NOMO-1 treated with dmso at 0.1 percent for 144 hours (cell line): ENCODE measurements around the gene PBX3.
A peak's percentile ranks its signal among the peaks of the same experiment; 100 is the strongest.

Experiments used
- DNase-seq: peaks from one replicate; lab custom pipeline; 2025; ENCODE audit not compliant: unreplicated experiment; lab: John Stamatoyannopoulos, UW

PBX3 gene

DNA sequence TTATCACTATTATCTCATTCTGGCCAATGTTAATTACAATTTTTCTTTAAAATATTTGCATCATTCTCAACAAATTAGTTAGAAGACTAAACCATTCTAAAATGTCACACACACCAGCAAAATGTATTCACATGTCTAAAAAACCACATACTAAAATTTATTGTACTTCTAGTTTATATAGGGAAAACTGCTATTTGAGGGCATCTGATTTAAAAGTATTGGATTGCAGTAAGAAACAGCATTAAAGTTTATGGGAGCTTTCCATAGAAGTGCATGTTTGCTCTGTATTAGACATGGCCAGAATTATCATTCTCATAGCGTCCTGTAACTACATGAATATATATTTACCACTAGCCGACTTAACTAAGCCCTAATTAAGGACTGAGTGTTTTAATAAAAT, 150.3 kb downstream of the PBX3 start:
- no peak for DNase-seq

DNA sequence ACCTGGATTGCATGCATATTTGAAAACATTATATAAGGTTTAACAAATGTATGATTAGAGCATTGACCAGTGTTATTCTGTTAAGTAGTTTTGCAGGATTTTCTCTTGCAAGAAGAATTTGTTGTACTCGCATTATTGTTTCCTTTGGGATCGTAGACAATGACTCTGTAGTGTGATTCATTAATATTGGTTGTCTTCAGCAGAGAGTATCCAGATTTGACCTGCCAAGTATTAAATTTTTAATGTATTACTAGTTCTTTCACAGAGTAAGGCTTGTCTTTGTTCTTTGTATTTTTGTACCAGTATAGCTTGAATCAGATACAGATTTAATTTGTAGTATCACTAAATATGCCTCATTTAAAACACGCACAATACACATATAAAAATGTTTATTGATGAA, 155.0 kb downstream of the PBX3 start:
- no peak for DNase-seq

DNA sequence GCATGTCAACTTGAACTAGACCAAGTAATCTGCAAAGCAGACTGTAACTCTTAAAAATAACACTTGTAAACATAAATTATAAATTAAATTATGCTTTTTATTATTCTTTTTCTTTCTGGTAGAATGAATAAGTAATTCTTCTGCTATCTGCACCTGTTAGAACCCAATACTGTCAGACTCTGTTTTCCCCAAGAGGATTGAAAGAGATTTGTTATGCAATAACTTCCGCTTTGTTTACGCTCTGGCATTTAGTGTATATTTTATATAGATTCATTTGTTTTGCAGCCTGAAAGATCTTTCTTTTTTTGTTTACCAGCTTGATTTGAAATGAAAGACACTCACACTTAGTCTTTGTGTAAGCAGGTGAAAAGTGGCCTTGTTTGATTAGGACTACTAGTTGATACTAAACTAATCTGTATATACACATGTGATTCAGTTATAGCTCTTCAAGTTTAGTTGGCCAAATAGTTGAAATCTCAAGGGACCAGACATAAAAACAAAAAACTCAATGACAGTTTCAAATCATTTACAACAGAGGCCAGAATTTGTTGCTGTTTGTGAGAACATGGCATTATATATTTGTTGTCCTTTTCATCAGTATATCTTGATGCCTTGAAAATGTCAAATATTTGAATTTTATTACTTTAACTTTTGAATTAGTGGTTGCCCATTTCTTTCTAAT, 155.8 kb downstream of the PBX3 start:
- DNase-seq, result no peak

DNA sequence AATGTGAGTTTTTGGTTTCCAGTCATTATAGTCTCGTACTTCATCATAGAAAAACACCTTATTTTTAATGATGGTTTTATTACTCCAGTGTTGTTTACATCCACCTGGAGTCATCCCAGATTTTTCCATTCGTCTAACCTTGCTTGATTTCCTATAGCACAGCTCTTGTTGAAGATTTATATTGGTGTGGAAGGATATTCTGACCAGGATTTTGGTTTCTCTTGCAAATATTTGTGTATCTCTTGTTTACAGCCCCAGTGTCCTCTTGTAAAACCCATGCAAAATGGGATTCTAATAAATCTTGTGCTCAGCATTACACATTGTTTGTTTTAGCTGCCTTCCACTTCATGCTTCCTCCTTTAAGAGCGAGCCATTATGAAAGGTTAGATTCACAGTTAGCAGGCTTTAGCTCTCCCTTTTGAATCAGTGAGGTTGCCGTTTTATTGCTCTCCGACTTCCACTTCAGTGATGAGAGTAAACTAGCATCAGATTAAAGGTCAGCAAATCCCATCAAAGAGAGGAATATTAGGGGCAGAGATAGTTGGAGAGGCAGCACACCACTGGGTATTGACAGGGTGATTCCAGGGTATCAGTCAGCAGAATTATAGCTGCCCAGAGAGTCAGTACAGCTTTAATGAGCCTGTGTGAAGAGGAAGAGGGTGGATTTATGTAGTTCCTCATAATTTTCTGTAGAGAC, 157.1 kb downstream of the PBX3 start:
- DNase-seq, result peak; percentile 83

DNA sequence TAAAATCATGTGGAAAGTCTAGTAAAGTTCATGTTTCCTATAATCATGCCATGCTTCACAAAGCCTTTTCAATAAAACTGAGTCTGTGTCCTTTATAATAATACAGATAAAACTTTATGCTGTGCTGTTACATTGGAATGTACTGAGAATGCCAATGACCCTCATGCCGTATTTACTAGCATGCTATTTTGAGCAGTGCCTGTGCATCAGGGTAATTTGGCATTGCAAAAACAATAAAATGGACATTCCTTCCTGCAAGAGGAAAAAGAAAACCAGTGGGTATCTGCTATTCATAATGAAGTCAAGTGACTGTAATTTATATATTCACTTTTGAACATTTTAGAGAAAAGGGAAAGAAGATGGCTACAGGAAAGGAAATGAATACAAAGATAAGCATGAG, 159.0 kb downstream of the PBX3 start:
- DNase-seq, result no peak

DNA sequence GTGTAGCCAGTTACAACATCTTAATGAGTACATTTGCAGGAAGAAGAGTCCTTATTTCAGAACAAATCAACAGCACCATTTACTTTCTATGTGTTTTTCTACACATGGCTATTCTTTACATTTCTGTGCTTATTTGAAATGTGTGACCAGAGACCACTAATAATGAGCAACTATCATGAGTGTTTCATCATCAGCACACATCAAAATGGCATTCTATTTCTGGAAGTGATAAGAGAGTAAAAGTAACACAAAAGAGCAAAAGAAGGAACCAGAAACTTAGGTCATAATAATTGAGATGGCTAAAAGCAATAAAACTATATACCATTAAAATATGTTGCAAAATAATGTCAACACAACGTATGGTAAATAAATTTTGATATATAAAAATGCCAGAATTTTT, 159.7 kb downstream of the PBX3 start:
- peak; percentile 30 for DNase-seq

DNA sequence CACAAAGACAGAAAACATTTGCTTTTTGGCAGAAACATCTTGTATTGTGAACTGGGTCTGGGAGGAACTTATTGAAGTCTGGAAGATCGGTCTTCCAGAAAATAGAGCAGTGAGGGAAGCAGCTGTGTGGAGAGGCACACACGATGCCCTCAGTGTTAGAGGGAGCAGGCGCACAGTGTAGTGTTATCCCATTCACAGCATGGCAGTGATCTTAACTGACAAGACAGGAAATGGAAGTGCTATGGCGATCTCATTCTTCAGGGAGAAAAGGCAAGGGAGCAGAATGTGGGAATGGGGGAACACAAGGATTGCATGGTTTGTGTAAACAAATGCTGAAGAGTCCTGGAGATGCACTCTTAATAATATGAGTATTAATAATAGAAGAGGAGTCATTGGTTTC, 161.0 kb downstream of the PBX3 start:
- no peak for DNase-seq

DNA sequence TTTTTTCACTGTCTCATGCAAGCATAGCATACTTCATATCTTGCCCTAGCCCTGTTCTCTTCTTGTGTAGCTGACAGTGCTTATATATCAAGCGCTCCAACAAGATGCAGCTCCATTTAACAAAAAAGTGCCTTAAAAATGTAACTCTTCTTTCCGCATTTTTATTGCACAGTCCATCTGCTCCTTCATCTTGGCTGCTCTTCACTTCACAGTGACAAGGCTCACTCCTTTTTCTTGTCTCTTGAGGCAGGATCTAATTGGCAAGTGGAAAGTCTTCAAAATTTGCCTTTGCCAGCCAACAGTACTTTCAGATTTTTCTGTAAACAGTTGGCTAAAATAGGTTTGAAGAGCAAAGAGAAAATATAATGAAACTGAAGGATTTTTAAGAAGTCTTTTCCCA, 161.8 kb downstream of the PBX3 start:
- DNase-seq, result no peak

DNA sequence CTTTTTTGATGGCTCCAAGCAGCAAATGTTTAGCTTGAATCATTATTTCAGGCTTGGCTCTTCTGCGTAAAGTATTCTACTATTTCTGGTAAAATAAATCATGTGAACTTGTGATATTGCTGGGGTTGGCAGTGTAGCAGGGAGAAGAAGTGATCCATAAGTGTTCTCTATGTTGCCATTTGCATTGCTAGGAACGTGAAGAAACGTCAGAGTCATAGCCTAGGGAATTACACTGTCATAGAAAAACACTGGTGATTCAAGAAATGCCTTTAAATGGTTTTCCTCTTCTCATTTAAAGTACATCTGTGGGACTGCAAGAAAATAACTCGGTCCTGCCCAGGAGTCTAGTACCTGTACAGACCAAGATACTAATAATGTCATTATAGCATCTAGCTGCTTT, 162.3 kb downstream of the PBX3 start:
- no peak for DNase-seq

DNA sequence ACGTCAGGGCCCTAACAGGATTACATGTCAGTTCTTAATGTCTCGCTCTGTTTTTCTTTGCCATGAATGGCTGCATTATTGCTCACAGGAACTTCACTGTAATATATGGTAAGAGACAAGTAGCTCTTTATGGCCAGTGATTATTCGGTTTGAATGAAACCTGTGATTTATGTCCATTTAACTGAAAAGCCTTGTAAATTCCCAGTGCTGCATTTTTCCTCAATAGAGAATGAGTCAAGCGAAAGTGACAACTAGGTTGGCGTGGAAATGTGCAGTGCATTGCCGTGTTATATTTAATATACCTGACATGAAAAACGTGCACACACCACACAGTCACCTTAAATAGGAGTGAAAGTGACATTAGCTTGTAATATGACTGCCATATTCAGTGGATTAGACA, 163.1 kb downstream of the PBX3 start:
- no peak for DNase-seq

DNA sequence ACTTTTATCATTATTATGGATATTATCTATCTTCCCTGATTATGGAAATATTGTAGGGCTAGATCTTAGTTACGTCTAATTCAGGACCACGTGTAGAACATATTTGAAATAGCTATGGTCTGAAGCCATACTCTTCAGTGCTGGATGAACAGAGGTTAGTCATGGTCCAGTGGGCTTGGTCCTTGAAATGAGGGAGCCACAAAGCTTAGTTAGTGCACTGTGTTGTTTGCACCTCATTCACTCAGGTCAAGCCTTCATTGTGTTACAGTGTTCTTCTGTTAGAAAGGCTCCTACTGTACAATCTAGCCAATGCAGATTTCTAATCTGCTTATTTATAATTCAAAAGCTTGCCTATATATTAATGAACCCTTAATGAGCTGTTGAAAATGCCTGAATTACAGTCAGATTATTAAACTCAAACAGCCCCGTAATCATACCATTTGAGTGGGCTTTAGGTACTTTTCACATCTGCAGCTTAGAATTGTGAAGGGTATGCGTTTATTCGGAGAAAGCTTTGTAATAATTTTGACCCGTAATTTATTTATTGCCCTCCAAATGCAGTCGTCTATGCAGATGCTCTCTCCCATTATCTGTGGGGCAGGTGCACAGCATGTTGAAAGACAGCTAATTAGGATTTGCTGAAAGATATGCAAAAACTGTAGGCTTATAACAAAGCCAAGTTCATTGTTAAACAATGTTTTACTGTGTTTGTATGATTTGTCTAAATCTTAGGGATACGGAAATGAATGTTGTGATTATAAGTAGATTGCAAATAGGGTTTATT, 164.9 kb downstream of the PBX3 start:
- DNase-seq, result no peak

DNA sequence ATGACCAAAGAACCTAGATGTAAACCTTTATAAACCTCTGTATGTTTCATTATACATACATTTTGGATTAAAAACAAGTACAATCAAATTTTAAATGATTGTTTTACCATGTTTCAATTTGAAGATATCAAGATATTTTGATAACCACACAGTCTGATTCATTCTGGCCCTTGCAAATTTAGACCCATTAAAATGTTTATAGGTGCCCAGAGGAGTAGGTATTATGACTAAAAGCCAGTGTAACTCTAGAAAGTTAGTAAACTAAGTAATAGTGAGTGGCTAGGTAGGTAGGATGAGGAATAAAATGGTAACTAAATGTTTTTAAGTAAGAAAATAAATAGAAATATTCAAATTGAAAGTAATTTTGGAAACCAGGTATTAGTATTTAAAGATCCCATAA, 165.5 kb downstream of the PBX3 start:
- DNase-seq, result no peak

DNA sequence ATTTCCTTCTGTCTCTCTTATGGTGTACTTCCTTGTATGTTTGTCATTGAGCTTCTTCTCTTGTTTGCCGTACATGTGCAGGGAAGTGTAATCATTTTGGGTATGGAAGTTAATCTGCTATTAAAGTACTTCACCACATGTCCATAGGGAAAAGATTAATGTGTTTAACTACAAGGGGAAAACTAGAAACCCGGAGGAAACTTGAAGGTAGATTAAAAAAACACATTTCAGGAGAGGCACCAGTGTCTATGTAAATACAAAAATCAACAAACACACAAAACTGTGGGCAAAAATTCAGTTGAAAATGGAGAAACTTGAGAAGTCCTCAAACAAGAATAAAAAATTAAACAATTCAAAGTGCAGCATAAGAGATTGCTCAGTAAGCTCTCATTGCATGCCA, 166.4 kb downstream of the PBX3 start:
- no peak for DNase-seq

DNA sequence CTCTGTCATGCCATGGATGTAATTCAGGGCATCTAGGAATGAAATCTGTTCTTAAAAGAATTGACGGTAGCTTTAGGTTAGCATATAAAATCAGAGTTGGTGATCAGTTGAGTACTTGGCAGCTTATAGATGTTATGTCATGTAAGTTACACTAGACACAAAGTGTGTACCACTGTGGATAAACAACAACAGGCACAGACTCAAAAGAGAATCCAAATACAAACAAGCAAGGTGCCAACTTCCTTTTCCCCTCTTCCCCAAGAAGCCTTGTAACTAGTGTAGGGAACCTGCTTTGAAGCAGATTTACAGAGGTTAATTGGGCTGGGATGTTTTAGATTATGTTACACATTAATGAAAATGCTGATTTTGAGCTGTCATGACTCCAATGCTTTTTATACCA, 167.2 kb downstream of the PBX3 start:
- DNase-seq, result no peak

DNA sequence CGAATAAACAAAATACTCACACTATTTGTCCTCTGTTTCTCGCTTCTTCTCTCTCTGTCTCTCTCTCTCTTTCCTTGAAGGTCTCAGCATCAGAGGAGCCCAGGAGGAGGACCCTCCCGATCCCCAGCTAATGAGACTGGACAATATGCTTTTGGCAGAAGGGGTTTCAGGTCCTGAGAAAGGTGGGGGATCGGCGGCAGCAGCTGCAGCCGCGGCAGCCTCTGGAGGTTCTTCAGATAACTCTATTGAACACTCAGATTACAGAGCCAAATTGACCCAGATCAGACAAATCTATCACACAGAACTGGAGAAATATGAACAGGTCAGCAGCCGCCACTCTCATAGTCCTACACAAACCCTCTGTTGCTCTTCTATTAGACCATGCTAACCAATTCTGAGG, 168.4 kb downstream of the PBX3 start:
- no peak for DNase-seq

DNA sequence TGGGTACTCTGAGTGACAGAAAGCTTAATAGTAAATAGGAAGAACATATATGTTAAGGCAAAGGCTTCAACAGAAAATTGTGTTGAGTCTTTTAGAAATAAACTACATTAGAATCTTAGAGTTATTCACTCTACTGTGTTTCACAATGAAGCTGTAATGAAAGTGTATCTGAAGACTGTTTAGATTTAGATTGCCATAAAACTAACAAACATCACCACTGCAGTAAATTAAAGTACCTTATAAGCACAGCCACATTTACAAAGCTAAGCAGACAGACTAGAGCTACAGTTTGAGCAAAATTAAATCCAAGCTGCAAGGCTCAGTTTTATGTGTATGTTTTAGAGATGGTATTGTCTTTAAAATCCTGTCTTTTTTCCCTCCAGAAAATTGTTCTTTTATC, 172.4 kb downstream of the PBX3 start:
- DNase-seq, result no peak

DNA sequence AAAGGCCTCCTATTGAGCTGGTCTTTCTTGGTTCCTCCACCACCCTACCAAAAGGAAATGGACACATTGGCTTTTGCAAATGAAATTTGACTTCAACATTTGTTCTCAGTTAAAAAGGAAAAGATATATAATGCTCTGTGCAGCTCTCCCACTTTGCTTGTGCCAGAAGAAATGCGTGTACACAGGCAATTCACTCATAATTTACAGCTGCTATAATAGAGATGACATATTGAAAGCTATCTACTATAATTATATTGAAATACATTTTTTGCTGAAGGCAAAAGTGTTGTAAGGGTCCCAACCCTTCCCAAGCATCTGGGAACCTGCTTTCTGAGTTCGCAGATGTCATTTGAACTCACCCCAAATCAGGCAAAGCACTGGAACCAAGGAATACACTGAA, 173.2 kb downstream of the PBX3 start:
- no peak for DNase-seq

DNA sequence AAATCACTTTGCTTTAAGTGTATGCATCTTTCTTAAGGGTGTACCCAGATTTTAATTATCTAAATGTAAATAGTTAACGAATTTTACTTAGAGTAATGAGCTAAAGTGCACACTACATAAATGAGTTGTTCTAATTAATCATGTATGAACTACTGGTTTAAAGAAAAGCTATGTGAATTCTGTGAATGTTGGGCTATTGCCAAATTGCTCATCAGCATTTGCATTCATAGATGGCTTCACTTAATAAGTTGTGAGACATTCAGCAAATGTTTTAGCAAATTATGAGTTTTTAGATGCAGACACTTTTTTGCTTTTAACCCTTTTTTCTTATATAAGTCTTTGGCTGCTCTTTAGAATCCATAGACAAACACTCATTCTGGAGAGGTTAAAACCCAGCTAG, 175.7 kb downstream of the PBX3 start:
- no peak for DNase-seq

DNA sequence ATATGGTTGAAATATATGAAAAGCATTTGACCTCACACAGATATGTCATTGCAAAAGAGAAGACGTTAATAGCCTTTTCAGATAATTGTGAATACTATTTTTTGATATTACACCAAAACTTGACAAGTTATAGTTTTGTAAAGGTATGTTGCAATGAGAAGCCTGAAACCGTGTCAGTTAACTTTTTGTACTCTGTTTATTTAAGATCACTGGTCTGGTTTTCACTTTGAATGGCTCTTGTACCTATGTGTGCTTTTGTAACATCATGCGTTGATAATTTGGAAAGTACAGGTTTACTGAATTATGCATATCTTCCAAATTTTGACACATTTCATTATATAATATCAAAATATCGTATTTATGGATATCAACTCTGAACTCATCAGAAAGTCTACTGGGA, 177.2 kb downstream of the PBX3 start:
- DNase-seq, result no peak

DNA sequence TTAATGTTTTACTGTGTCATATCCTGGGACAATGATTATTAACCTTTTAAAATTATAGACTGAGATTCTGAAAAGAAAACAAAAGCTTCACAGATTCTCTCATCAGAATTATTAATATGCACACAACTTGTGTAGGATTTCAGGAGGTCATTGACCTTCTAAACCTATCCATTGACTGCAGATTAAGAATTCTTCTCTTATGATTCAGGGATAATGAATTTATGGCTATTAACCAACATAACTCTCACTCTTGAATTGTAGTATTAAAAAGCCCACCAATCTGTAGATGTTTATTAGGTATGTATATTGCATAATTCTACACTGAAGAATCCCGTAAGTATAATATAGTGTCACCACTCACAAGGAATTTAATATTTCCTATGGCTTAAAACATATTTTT, 179.8 kb downstream of the PBX3 start:
- no peak for DNase-seq

DNA sequence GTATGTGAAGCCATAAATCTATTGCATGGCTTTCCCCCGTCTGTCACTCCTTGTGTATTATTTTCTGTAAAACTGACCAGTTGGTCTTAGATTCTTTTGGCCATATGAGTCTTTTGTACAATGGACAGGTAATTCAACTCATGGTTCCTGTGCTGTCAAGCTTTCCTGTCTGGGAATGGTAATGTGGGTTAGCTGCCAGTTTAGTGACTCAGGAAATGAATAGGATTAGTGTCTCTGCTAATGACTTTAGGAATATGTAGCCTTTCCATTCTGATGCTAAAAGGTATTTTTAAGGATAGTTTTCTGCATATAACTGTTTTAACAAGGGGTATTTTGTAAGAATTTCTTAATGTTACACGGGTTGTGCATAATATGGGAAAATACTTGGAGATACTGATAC, 182.7 kb downstream of the PBX3 start:
- no peak for DNase-seq

DNA sequence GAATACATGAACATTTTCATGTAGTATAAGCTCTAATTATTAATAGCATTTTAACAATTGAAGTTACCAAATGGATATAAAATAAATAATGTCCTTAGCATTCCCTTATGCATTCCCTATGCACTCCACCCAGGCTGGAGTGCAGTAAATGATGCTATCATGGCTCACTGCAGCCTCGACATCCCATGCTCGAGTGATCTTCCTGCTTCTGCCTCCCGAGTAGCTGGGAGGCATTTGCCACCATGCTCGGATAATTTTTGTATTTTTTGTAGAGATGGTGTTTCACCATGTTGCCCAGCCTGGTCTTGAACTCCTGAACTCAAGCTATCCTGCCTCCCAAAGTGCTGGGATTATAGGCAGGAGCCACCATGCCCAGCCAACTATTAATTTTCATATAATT, 184.0 kb downstream of the PBX3 start:
- DNase-seq, result no peak
